Amniotic stem cell (primary cell): ENCODE measurements around the gene RASGRF2.

Experiments
- DNase-seq: peaks from one replicate; lab custom pipeline; 2025; lab: John Stamatoyannopoulos, UW

RASGRF2 gene

DNA sequence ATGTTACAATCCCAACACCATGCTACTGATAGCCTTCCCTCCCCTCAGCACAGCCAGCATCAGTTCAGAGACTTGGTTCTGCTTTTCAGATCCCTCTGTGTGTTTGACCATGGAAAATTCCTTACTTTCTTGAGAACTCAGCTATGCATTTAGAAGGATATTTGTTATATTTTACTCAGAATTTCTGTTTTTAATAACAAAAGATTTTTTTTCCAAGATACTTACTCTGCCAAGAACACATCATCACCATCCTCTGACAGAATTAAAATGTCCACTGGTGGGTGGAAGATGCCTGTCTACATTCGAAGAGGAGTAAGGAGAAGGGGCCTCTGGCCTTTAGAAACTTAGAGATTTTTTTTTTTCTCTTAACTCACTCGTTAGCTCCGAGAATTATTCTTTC lies 216.9 kb downstream of the RASGRF2 start:
- DNase-seq: no peak

DNA sequence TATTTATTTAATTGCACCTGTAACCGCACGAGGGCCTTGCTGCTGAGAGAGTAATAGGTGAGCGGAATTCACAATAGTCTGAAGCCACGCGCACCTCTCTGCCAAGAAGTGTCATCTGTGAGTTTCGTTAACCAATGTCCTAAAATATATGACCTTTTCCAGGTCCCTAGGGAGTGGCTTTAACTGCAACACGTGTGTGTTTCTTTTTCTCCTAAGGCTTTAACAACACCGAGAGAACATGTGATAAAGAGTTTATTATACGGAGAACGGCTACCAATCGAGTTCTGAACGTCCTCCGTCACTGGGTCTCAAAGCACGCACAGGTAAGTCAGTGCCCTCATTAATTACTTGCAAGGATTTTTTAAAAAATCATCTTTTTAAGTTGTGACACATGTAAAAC lies 219.8 kb downstream of the RASGRF2 start:
- DNase-seq: no peak

DNA sequence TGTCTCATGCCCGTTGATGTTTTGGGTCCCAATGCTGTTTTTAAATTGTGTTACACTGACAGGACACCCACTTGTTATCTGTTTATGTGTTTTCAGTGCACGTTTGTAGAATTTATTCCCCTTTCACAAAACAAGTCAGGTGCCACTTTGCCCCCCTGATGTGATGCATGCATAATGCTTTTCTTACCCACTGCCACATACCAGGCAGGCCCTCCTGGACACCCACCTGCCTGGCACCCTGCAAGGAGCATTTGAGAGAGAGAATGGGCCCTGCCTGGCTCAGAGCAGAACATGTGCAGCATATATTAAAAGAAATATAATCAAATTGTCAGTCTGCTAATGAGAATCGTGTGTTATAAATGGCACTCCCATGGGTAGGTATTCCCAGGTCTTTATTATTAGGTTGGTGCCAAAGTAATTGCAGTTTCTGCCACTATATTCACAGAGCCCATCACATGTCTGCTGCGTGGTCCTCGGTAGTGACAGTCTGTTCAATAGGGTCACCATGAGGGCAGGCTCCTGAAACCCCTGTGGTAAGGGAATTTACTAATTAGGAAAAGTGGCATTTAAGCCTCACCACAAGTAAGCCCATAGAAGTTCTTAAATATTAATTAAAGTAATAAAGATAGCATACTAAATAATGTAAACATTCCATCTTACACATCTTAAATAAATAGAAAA lies 220.8 kb downstream of the RASGRF2 start:
- DNase-seq: no peak

DNA sequence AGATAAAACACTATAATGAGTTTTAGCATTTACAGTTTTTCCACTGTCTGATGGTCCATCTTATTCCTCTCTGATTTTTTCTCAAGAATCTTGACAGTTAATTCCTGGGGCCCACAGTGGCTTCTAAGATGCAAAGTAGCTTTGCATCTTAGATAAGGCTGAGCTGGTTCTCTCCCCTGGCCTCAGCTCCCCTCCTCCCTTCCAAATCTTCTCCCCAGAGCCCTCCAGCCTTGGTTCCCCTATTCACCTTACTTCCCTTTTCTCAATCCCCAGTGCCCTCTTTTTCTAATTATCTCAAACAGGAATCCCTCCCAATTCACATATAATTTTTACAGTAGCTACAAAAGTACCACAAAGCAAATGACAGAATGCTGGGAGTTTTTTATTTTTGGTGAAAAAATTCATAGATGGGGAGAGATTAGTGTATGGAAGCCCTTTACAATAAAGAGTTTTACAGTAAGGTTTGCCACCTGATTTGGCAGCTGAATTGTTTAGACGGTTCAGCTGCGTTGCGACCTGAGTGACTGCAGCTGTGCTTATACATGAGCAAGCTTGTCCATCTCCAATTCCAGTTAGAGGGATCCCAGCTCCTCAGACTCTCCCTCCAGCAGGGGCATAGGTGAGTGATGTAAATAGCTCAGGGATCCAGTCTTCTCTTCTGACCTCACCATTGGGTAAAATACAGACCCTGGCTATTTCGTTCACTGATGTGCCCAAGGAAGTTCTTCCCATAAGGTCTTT lies 221.6 kb downstream of the RASGRF2 start:
- no peak for DNase-seq

DNA sequence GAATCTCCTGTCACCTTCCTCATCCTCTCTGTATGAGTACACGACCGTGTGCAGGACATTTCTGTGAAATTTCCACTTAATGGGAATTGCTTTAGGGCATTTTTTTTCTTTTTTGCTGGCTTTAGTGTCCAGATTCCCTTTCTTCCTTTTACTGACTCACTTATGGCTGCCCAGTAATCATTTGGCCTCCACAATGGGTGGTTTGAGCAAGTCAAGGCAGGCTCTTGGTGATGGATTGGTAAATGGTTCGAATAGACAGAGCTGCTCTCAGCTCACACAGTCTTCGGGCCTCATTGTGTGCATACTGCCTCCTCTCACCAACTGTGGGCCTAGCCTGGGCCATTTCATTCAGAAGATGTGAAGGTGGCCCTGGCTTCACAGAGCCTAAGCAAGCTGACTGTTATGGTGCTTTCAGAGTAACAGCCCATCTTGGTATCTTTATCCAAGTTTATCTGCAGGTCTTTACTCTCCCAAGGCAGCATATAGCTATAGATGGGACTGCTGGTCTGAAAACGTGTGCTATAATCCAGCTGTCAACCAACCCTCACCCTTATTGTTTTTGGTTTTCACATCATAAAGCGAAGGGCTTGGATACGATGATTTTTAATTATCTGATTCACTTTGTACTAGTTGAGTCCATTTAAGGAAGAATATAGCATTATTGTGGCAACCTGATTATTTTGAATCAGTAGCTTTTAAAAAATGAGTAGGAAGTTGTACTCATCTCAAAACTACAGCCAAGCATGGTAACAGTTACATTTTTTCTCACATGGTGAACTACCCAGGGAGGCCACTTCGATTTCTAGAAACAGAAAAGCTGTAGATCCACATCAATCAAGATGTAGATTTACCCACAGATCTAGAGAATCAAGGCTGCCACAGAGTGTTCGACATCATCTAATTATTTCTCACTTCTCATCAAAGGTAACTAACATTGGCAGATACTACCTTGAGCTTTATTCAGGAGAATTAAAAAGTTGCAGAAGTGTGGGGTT lies 222.5 kb downstream of the RASGRF2 start:
- no peak for DNase-seq

DNA sequence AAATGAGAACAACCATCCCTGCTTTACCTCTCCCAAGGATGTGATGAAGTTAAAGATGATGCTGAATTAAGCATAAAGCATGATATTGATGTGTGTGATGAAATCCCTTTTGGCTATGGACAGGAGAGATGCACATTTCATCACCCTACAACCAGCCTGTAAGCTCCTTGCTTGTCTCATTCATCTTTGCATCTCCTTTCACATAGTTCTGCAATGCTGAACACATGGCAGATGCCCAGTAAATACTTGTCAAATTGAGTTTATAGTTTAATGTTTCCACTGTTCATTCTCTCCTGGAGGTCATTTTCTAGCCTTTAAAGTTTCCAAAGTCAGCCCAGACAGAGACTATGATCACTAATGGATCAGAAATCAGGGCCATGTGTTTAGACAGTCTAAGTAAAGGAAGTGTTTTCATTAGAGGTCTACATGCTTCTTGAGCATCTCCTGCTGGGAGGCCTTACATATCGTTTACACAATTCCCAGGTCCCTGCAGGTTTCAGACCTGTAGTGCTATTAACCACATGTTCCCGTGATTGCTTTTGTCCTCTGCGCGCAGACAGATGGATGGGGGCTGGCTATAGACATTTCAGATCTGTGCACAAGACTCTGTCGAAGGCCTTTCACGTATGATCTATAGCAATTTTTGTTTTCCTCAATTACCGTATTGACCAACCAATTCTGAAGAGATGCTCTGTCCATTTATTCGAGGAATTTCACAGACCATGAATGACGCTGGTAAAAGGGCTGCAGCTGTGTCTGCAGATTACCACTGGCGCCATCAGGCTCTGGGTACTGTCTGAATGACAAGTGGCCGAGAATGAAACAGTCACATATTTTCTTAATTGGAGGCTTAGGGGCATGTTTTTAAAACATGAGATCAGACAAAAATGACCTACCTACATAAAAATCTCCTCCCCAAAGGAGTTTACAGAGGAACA lies 223.9 kb downstream of the RASGRF2 start:
- no peak for DNase-seq

DNA sequence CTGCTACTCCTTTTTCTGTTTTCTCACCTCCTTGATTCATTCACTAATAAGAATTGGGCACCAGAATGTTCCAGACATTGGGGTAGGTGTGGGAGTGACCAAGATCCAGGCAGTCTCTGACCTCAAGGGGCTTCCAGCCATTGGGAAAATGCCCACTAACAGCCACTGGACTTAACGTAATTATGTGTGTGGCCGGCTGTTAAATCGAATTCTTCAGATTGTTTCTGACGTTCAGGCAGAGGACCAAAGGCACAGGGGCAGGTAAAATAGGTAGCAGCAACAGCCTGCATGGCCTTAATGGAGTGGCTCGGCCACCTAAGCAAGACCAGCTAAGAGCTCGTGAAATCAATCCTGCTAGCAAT lies 224.6 kb downstream of the RASGRF2 start:
- no peak for DNase-seq

DNA sequence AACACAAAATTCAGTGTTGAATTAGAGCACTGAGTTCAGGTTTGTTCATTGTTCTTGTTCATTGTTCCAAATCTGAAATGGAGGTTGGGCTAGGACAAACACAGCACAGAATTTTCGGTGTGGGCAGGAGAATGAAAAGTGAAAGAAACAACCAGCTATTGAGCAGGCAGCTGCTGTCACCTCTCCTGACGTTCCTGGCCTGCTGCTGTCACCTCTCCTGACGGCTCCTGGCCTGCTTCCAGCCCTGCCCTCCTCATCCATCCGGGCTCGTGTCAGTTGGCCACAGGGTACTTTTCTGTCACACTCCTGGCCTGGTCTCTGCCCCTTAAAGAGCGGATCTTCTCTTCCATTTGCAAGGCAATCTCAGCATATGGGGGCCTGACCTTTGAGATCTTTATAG lies 227.7 kb downstream of the RASGRF2 start:
- DNase-seq: no peak

DNA sequence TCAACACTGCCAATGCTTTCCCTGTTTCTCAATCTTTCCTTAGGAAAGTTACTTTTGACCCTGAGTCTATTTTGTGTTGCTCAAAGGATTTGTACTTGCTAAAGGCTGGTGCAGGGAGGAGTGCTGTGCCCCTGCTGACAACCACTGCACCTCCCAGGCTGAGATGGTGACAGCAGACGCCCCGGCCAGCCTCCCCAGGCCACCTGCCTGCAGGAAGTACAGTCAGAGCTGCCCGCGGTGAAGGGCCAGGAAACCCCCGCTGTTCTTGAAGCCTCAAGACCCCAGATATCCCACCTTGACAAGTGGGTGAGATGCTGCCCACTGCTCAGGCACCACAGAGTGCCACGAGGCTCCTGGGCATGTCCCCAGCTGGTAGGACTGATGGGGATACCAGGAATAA lies 228.8 kb downstream of the RASGRF2 start:
- no peak for DNase-seq

DNA sequence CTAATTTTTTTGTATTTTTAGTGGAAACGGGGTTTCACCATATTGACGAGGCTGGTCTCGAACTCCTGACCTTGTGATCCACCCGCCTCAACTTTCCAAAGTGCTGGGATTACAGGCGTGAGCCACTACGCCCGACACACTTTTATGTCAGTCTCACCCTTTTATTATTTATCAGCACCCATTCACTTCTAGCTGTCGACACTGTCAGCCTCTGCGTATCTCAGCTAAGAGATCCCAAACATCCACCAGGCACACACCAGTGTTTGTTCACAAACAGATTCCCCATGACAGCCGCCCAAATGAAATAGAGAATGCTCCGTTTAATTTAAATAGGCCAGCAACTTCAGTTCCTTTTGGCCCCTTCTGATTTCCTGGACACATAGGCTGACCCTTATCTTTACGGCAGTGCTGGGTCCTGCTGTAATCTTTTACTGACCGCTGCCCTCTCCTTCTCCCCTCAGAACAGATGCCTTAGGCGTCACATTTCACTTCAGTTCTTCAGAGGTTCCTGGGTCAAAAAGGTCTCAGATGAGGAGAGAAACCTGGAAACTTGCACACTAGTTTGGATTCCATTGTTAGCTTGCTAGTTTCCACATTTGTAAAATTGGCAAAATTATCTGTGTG lies 229.8 kb downstream of the RASGRF2 start:
- DNase-seq: no peak

DNA sequence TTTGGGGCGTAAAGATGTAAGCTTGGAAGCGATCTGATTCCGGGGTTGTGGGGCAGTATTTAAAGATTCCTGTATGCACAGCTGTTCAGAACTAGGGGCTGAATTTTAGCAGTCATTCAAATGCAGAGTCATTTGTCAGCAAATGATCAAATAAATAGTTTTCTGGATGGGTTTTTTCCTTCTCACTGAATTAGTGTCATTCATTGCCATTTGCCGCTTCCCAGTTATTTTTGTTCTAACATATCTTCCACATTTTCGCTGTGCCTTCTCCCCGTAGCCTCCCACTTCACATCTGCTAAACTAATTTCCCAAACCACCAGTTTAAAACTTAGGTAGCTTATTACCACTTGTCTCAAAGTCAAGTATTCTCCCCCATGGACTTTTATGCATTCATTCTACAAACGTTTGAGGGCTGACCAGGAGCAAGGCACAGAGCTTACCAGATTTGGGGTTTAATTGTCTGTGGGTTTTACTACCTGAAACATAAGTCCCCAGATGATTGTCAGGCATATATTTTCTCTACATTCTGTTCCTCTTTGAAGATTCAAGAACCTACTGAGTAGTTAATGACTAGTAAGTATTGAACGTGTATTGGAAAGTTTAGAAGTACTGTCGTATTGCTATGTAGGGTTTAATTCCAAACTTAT lies 231.7 kb downstream of the RASGRF2 start:
- no peak for DNase-seq

DNA sequence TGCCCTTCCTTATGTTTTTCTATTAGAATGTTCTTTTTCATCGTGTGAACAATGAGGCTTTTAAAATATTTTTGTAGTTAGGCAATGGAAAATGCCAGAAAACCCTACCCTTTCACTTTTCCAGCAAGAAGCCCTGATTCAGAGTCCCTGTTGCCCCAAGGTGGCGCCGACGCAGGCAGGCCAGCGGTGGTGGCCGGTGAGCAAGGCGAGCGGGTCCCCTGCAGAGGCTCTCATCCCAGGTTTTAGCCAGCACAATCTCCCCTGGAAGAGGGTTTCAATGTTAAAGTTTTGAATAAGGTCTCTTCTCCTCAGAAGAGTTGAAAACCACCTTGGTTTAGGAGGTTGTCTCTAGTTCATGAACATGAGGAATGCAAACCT lies 232.2 kb downstream of the RASGRF2 start:
- DNase-seq: no peak

DNA sequence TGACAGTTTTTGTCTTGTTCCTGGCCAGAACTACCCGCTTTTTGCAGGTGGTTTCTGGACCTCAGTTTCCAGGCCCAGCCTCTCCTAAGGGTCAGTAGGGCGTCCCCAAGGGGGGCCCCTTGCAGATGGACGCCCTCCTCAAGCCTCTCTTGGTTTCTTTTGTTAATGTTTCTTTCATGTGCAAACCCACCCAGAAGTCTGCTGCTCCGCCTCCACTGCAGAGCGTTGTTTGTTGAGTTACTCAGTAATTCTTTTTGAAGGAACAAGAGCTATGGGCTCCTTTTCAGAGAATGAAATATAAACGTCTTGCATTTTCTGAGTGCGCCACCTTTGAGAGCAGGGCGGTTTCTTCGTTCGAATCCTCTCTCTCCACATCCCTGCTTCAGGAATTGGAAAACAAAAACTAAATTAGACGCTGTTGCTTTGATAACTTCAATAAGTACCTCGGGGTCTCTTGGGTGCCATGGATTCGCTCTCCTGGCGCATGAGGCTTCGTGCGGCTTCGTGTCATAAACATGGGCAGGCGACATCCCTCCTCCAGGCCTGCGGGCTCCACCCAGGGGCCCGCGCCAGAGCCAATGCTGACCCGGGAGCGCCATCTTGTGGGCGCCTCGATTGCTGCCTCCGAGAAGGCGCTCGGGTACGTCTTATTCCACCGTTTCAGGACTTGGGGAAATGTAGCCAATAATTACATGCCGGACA lies 234.6 kb downstream of the RASGRF2 start:
- peak; percentile 32 for DNase-seq

DNA sequence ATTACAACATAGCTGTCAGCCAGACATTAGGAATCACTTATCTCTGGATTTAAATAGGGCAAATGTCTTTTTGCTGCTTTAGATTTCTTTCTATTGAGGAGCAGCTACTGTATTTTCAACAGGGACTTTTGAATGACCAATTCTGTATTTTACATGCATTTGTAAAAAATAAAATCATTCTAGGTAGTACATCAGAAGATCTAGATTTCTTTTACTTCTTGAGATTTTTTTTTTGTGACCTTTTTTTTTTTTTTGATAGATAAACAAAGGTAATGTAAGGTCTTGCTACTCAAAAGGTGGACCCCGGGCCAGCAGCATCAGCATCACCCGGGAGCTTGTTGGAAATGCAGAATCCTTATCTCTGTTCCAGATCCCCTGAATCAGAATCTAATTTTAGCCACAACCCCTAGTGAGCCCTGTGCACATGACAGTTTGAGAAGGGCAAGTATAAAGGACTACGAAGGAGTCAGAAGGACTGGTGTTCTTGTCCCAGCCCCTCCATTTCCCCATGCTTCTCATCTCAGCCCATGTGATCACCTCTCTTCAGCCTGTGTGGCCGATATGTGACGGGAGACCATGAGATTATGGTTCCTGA lies 235.3 kb downstream of the RASGRF2 start:
- DNase-seq: no peak

DNA sequence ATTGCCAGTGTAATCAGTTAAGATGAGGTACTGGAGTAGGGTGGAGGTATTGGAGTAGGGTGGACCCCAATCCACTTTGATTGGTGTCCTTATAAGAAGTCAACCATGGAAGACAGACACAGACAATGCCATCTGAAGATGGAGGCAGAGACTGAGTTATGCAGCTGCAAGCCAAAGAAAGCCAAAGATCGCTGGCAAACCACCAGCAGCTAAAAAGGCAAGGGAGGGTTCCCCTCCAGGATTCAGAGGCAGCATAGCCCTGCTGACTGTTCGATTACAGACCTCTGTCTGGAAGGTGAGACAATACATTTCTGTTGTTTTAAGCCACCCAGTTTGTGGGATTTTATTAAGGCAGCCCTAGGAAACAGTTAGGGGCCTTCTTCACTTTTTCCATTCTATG lies 242.5 kb downstream of the RASGRF2 start:
- no peak for DNase-seq

DNA sequence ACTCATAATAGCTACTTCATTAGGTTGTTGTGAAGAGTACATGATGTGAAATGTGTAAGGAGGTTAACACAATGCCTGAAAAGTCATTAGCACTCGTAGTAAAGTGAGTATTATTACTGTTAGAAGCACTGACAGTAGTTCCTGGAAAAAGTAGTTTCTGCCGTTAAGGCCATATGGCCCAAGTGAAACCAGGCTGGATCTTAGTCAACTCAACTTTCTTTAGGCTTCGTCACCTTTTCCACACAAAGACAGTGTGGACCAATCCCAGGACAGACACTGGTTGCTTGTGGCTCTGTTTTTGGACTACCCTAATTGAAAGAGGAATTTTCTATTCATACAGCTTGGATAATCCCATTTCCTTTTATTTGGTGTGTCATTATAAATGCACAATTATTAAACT lies 243.6 kb downstream of the RASGRF2 start:
- no peak for DNase-seq

DNA sequence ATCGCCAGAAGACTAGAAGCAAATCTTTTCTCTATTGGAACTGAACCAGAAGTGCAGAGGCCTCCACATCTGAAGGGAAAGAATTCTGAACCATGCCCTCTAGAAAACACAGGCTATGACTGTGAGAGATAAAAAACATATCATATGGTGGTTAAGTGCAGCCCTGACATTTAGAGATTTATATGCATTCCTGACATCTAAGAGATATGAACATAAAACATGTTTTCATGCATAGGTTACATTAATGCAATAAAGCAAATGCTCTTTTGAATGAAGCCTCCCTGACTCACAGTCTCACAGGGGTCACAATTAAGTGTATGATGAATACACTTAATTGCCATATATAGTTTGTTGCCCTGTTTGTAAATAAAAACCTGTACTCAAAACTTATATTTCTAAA lies 244.0 kb downstream of the RASGRF2 start:
- DNase-seq: no peak

DNA sequence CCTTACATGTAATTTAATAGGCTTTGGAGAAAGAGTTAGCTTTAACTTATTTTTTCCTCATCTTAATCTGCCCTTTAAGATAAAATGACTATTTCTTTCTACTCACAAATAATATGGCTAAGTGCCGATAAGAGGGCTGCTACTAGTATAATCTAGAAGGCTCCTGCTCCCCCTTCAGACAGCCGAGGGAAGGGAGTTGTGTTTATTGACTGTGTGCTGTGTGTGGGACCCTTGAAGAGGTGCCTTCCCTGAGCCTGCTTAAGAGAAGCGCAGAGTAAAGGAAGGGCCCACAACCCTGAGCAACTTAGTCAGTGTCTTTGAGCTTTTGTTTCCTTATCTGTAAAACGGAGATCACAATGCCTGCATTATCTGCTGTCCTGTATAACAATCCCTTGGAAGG lies 244.9 kb downstream of the RASGRF2 start:
- no peak for DNase-seq

DNA sequence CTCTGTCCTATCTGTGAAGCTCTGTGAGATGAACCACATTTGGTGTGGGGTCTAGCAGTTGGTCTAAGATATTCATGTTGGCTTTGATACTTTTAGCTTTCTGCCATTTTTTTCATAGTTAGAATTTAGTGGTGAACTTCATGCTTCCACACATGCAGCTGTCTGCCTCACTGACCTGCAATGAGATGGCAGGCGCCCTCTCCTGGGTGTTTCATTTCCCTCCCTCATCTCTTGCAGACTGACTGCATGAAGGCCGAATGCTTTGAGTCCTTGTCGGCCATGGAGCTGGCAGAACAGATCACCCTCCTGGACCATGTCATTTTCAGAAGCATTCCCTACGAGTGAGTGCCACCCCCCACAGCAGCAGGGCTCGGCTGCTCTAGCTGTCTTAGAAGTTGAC lies 246.8 kb downstream of the RASGRF2 start:
- no peak for DNase-seq

DNA sequence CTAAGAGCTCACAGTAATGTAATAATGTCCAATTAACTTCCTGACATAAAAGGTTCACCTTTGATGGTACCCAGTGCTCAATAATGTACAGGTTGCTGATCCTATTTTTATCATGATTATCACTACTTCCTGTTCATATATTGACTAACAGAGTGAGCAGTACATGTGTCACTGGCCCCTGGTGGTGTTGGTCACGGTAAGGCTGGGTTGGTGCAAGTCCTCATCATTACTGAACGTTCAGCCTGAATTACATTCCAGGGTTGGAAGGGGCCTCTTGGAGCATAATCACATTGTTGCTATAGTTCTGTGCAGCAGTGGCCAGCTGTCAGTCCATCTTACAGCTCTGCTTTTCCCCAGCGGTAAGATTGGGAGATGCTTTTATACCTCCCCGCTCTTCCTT lies 248.7 kb downstream of the RASGRF2 start:
- DNase-seq: no peak
